A549 (cell line): ENCODE results near the gene RSRC1. TPM values are rescaled to one million over a fixed set of nuclear protein-coding genes. Genes with fewer than 3 reads are reported as not detected.

Experiments
- ATAC-seq, 2 experiments: fragments of 200-7000 bp in 1 of 2; fragments of >200 bp in 1 of 2; cut with Nextera tagmentation in 1 of 2; cut with Tn5 transposase in 1 of 2; 3 replicates each; pipeline versions ENCODE4 v1.8.0 to v1.9.1; 2018 to 2020; ENCODE audit warnings: mild to moderate bottlenecking in 1 of 2, moderate library complexity in 1 of 2
- CTCF ChIA-PET: fragments of 300-600 bp; sonication (Branson Sonifier 250); formaldehyde crosslinking; extraction: SDS; loops from one replicate; lab custom pipeline; 2021; ENCODE audit warnings: antibody characterized with exemption, inconsistent platforms; lab: Yijun Ruan, JAX
- POLR2A ChIA-PET: fragments of 350-600 bp; formaldehyde crosslinking; extraction: SDS; loops from one replicate; lab custom pipeline; 2021; ENCODE audit warnings: antibody characterized with exemption, inconsistent platforms; lab: Yijun Ruan, JAX
- DNase-seq, 2 experiments: peaks; one replicate each; pipeline versions ENCODE4 v3.0.0 to v3.0.0-alpha.2; 2011 to 2016; ENCODE audit warnings: low read depth in 1 of 2, low spot score in 1 of 2
- FAIRE-seq: peaks from 2 replicates; lab custom pipeline; 2011; peaks lifted over from hg19 to GRCh38; lab: Jason Lieb, UNC
- H3K27ac ChIP-seq, 2 experiments: fragments of >200 bp; sonication (Bioruptor Twin); formaldehyde crosslinking; 3 replicates each; pipeline ENCODE4 v1.5.1; 2016 to 2017
- H3K4me1 ChIP-seq: fragments of >200 bp; sonication (Bioruptor Twin); formaldehyde crosslinking; 3 replicates; pipeline ENCODE4 v1.6.1; 2016
- H3K4me2 ChIP-seq: fragments of >200 bp; sonication (Bioruptor Twin); formaldehyde crosslinking; 3 replicates; pipeline ENCODE4 v1.6.1; 2016
- H3K4me3 ChIP-seq: fragments of >200 bp; sonication (Bioruptor Twin); formaldehyde crosslinking; 3 replicates; pipeline ENCODE4 v1.5.1; 2016
- H3K9me3 ChIP-seq: fragments of >200 bp; sonication (Bioruptor Twin); formaldehyde crosslinking; 3 replicates; pipeline ENCODE4 v1.6.1; 2016
- ATOH8 ChIP-seq: fragments of 250-450 bp; sonication (Bioruptor Pico); IDR thresholded peaks from 2 replicates; pipeline ENCODE4 v1.5.0; 2020; ENCODE audit warnings: low read depth, mild to moderate bottlenecking, moderate library complexity
- BHLHE40 ChIP-seq: IDR thresholded peaks from 2 replicates; pipeline ENCODE4 v1.6.1; 2012; ENCODE audit warnings: low read depth, low read length, inconsistent platforms
- FOSL2 ChIP-seq, 2 experiments: fragments of 450-650 bp in 1 of 2; fragments of >200 bp in 1 of 2; sonication (Bioruptor Twin) in 1 of 2; formaldehyde crosslinking; IDR thresholded peaks; 2 replicates each; pipeline versions ENCODE4 v1.5.0 to v1.6.1; 2016 to 2020; ENCODE audit warnings: mild to moderate bottlenecking in 1 of 2, moderate library complexity in 1 of 2
- JUN ChIP-seq, 2 experiments: fragments of >200 bp; sonication (Bioruptor Twin); formaldehyde crosslinking; IDR thresholded peaks; 2 replicates in 1 of 2; 3 replicates in 1 of 2; pipeline ENCODE4 v1.6.1; 2016 to 2017
- KDM5A ChIP-seq: fragments of 200-600 bp; sonication (generic); IDR thresholded peaks from 2 replicates; pipeline ENCODE4 v1.6.1; 2016; ENCODE audit warnings: antibody characterized with exemption, mild to moderate bottlenecking
- MAFK ChIP-seq: fragments of 450-650 bp; IDR thresholded peaks from 2 replicates; pipeline ENCODE4 v1.6.1; 2014; ENCODE audit not compliant: partially characterized antibody
- NPAS2 ChIP-seq: fragments of 250-450 bp; sonication (Bioruptor Pico); IDR thresholded peaks from 2 replicates; pipeline ENCODE4 v1.8.0; 2022; ENCODE audit warnings: mild to moderate bottlenecking, moderate library complexity, borderline replicate concordance
- NR3C1 ChIP-seq: fragments of >200 bp; sonication (Bioruptor Twin); formaldehyde crosslinking; IDR thresholded peaks from 3 replicates; pipeline ENCODE4 v1.6.1; 2017
- RAD21 ChIP-seq, 2 experiments: fragments of >200 bp in 1 of 2; sonication (Bioruptor Twin) in 1 of 2; formaldehyde crosslinking in 1 of 2; IDR thresholded peaks in 1 of 2; conservative IDR thresholded peaks in 1 of 2; 2 replicates in 1 of 2; 3 replicates in 1 of 2; pipeline ENCODE4 v1.6.1; 2012 to 2018; ENCODE audit warnings: inconsistent platforms in 1 of 2
- SMC3 ChIP-seq: fragments of >200 bp; sonication (Bioruptor Twin); formaldehyde crosslinking; IDR thresholded peaks from 3 replicates; pipeline ENCODE4 v1.6.1; 2018; ENCODE audit warnings: inconsistent platforms
- TFCP2L1 ChIP-seq: fragments of 250-450 bp; sonication (Bioruptor Pico); IDR thresholded peaks from 2 replicates; pipeline ENCODE4 v1.5.0; 2021; ENCODE audit warnings: mild to moderate bottlenecking
- WGBS: methylation state at CpG from one replicate; pipeline ENCODE4 v1.1.6; 2017; ENCODE audit errors: missing lambda C conversion rate; 5-methylcytosine and 5-hydroxymethylcytosine counted together
- polyA plus RNA-seq, 4 experiments: library from polyadenylated mRNA; depleted of rRNA in 3 of 4; stranded (reverse); fragments of >200 nt; fragmentation: RNase III in 1 of 4; extraction: RNeasy Plus Mini Kit Qiagen cat#74134 plus additional on column Dnase treatment in 1 of 4; gene quantifications; 2 replicates in 3 of 4; 3 replicates in 1 of 4; pipeline ENCODE4 v1.2.3, GENCODE V29; 2011 to 2017
- TF ChIP-seq, protein P1 (sequence below): fragments of >200 bp; sonication (Bioruptor Twin); formaldehyde crosslinking; IDR thresholded peaks from 3 replicates; pipeline ENCODE4 v1.5.1; 2016
- TF ChIP-seq, protein P2 (sequence below): fragments of 150-350 bp; IDR thresholded peaks from 2 replicates; pipeline ENCODE4 v1.6.1; 2014; ENCODE audit warnings: low read depth, mild to moderate bottlenecking, low read length
- TF ChIP-seq, protein P3 (sequence below): fragments of 450-650 bp; IDR thresholded peaks from 2 replicates; pipeline ENCODE4 v1.6.1; 2014; ENCODE audit warnings: antibody characterized with exemption
- TF ChIP-seq, protein P4 (sequence below): IDR thresholded peaks from 2 replicates; pipeline ENCODE4 v1.6.1; 2012

The RSRC1 gene
- polyA plus RNA-seq, 2 of the 4 experiments (the other 2 are of a cell fraction) = 17.5 to 52.2 TPM

GRCh38 chr3:158539414-158540014, 429.6 kb downstream of the RSRC1 start:
- Histone ChIP-seq H3K4me2 (no peak overlapping the region), H3K4me3 (no peak overlapping the region), H3K4me1 (no peaks in the 10 kb centered on the region), H3K9me3 (no peaks in the 10 kb centered on the region), H3K27ac (no peak overlapping the region)
- WGBS = 46% methylated on average over 3 of the region's 3 CpGs
- POLR2A ChIA-PET = no interaction called here
- ATAC-seq (peak; percentile 47 to 81; a peak in 4 of 6 replicates), FAIRE-seq (no peak), DNase-seq (peak; percentile 6 to 63)
- TF ChIP-seq FOSL2 (IDR thresholded peaks at IDR 0.05) (no peak), FOSL2 (CRISPR knock-in tag; IDR thresholded peaks at IDR 0.05) (no peak), RAD21 (conservative IDR thresholded peaks at IDR 0.05 in 1 of 2, IDR thresholded peaks at IDR 0.05 in 1 of 2) (peak; percentile 54 to 57), SMC3 (peak; percentile 72), NR3C1 (no peak)
- TF ChIP-seq, protein P1, sequence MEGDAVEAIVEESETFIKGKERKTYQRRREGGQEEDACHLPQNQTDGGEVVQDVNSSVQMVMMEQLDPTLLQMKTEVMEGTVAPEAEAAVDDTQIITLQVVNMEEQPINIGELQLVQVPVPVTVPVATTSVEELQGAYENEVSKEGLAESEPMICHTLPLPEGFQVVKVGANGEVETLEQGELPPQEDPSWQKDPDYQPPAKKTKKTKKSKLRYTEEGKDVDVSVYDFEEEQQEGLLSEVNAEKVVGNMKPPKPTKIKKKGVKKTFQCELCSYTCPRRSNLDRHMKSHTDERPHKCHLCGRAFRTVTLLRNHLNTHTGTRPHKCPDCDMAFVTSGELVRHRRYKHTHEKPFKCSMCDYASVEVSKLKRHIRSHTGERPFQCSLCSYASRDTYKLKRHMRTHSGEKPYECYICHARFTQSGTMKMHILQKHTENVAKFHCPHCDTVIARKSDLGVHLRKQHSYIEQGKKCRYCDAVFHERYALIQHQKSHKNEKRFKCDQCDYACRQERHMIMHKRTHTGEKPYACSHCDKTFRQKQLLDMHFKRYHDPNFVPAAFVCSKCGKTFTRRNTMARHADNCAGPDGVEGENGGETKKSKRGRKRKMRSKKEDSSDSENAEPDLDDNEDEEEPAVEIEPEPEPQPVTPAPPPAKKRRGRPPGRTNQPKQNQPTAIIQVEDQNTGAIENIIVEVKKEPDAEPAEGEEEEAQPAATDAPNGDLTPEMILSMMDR = peak; percentile 75
- CTCF ChIA-PET = interaction anchor here (0.6 to 2.8 kb wide), 23 partner anchors 8 to 1007 kb away, joined by 3 to 15 read pairs (median 4); partner anchors contain the start of gene GFM1

GRCh38 chr3:158540066-158540465, 430.2 kb downstream of the RSRC1 start:
- 45% methylated on average over 1 of the region's 1 CpG for WGBS
- ChIA-PET POLR2A (no interaction called here), CTCF (interaction anchor here (0.6 to 2.8 kb wide), 19 partner anchors 9 to 1007 kb away, joined by 3 to 15 read pairs (median 4); partner anchors contain the start of genes GFM1 and LXN)

More at GRCh38 chr3:158540066-158540465, 430.2 kb downstream of the RSRC1 start:
- Histone ChIP-seq H3K27ac (no peak overlapping the region), H3K4me3 (no peak overlapping the region), H3K4me1 (no peaks in the 10 kb centered on the region), H3K9me3 (no peaks in the 10 kb centered on the region), H3K4me2 (no peak overlapping the region)
- no peak for ATAC-seq
- no peak for DNase-seq
- no peak for TF ChIP-seq NR3C1
- no peak for TF ChIP-seq SMC3
- TF ChIP-seq NPAS2 (CRISPR knock-in tag) = no peak
- TF ChIP-seq, protein P2, sequence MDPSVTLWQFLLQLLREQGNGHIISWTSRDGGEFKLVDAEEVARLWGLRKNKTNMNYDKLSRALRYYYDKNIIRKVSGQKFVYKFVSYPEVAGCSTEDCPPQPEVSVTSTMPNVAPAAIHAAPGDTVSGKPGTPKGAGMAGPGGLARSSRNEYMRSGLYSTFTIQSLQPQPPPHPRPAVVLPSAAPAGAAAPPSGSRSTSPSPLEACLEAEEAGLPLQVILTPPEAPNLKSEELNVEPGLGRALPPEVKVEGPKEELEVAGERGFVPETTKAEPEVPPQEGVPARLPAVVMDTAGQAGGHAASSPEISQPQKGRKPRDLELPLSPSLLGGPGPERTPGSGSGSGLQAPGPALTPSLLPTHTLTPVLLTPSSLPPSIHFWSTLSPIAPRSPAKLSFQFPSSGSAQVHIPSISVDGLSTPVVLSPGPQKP = no peak
- TF ChIP-seq BHLHE40 = no peak
- TF ChIP-seq KDM5A = no peak
- TF ChIP-seq, protein P3, sequence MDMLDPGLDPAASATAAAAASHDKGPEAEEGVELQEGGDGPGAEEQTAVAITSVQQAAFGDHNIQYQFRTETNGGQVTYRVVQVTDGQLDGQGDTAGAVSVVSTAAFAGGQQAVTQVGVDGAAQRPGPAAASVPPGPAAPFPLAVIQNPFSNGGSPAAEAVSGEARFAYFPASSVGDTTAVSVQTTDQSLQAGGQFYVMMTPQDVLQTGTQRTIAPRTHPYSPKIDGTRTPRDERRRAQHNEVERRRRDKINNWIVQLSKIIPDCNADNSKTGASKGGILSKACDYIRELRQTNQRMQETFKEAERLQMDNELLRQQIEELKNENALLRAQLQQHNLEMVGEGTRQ = no peak
- TF ChIP-seq JUN (IDR thresholded peaks at IDR 0.05) = no peak
- no peak for TF ChIP-seq MAFK
- no peak for TF ChIP-seq TFCP2L1
- no peak for TF ChIP-seq ATOH8
- TF ChIP-seq, protein P1 = no peak
- TF ChIP-seq, protein P4, sequence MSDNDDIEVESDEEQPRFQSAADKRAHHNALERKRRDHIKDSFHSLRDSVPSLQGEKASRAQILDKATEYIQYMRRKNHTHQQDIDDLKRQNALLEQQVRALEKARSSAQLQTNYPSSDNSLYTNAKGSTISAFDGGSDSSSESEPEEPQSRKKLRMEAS = no peak
- FAIRE-seq = no peak
